ENCODE measurements around the gene TPM2.
A peak's percentile ranks its signal among the peaks of the same experiment; 100 is the strongest.

Gene TPM2

DNA sequence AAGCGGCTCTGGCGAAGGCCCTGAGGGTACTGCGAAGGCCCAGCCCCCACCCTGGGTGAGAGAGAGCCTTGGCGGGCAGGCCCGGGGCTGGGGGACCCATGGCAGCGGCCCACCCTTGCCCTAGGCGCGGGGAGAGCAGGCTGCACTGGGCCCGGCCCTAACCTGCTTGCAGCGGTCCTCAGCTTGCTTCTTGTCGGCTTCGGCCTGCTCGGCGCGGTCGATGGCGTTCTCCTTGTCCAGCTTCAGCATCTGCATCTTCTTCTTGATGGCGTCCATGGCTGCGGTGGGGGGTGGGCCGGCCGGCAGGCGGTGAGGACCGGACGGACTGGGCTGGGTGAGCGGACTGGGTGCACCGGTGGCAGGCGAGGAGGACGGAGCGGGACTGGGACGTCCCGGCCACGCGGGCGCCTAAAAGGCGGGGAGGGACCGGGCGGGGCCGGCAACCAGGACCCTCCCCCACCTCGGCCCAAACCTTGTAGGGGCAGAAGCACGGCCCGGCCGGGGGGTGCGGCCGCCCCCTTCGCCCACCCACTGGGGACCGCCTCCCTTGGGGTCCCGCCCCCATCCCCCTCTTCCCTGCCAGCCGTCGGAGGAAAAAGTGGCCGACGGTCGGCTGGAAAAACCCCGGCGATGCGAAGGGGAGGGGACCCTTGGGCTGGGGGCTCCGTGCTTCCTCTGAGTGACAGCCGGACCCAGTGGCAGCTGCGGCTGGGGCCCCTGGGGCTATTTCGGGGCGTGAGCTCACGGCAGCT is at the start of gene TPM2:
TPM2 (minus strand) TSS at position 384 of the 752 bp plus-strand sequence; CDS start at position 276, 108 bp downstream.
- DNase-seq (ENCODE audit: low spot score), result peak; percentile 92

DNA sequence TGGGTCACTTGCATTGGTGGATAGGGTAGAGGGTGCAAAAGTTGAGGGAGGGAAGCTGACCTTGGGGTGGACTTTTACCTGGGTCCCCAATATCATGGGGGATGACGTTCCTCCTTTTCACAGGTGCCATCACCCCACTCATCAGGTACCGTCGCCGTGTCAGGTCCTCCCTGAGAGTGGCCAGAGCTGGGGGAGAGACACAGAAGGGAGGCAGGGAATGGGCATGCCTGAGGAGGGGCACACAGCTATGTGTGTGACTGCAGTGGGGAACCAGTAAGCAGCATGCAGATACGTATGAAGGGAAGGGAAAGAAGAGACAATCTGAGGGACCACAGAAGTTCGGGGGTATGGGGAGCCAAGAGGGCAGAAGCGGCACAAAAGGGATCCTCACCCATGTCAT is 49.2 kb upstream of the TPM2 start:
- no peak for DNase-seq (ENCODE audit: low spot score)

DNA sequence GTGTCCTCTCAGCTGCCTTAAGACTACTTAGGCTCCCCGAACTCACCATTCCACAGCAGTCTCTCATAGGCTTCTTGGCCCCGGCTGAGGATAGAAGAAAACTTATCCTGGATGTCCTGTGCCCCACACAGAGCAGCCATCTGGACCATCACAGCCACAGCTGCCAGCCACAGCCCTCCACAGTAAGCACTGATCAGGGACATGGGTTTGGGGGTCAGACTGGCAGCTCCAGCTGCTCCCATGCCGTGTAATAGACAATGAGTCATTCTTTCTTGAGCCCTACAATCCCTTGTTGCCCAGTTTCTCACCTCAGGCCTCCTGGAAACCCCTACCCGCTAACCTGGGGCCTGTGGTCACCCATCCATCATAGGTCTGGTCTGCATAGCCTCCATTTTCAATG is 48.5 kb upstream of the TPM2 start:
- DNase-seq (ENCODE audit: low spot score), result no peak

DNA sequence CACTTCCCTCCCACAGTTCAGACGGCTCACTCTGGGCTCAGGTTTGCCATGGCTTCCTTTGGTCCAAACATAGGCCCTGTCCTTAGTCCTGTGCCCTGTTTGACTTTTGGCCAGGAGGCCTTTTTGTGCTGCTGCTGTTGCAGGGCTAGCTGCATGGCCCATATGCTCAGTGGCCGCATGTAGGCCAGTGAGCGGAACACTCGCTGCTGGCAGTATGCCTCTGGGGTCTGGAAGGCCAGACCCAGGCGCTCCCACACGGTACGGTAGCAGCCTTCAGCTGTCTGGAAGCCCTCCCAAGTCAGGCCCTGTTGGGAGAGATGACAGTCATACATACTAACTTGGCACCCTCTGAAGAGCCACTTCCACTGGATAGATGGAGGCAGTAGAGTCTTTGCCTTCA is 47.4 kb upstream of the TPM2 start:
- DNase-seq (ENCODE audit: low spot score), result no peak

DNA sequence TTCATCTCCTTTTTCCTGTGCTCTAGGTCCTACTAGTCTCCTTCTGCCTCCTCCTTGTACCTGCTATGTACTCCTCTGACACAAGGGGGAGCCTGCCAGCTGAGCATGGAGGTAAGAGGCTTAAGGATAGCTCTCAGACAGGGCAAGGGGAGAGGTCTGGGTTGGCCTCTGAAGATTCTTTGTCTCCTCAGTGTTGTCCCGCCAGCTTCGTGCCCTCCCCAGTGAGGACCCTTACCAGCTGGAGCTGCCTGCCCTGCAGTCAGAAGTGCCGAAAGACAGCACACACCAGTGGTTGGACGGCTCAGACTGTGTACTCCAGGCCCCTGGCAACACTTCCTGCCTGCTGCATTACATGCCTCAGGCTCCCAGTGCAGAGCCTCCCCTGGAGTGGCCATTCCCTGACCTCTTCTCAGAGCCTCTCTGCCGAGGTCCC is 46.5 kb upstream of the TPM2 start:
- peak; percentile 78 for DNase-seq (ENCODE audit: low spot score)

DNA sequence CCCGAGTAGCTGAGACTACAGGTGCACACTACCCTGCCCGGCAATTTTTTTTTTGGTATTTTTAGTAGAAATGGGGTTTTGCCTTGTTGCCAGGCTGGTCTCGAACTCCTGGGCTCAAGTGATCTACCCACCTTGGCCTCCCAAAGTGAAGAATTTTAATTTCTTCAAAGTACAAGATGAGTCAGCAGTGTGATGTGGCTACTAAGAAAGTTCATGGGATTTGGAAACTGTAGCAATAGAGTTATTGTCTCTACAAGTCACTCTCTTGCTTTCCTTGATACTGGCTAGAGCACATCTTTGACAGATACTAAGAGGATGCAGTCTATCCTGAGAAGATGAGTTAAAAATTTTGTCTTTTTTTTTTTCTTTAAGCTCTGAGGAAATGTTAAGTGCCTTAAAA is 44.4 kb upstream of the TPM2 start:
- no peak for DNase-seq (ENCODE audit: low spot score)

DNA sequence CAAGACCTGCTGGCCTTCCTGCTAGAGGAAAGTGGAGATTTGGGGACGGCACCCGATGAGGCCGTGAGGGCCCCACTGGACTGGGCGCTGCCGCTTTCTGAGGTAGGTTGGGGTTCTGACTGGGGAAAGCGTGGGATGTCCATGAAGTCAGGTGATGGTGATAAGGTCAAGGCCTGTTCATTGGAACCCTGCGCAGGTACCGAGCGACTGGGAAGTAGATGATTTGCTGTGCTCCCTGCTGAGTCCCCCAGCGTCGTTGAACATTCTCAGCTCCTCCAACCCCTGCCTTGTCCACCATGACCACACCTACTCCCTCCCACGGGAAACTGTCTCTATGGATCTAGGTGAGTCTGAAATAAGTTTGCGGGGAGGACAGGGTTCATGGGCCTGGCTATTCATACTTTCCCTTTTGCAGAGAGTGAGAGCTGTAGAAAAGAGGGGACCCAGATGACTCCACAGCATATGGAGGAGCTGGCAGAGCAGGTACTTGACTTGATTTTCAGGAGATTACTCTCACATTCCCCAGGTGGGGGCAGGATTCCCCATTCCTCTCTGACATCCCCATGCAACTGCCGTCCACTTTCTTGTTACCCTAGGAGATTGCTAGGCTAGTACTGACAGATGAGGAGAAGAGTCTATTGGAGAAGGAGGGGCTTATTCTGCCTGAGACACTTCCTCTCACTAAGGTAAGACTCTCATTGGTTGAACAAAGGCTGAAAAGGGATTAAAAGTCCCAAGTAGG is 43.2 kb upstream of the TPM2 start:
- DNase-seq (ENCODE audit: low spot score), result peak; percentile 37

DNA sequence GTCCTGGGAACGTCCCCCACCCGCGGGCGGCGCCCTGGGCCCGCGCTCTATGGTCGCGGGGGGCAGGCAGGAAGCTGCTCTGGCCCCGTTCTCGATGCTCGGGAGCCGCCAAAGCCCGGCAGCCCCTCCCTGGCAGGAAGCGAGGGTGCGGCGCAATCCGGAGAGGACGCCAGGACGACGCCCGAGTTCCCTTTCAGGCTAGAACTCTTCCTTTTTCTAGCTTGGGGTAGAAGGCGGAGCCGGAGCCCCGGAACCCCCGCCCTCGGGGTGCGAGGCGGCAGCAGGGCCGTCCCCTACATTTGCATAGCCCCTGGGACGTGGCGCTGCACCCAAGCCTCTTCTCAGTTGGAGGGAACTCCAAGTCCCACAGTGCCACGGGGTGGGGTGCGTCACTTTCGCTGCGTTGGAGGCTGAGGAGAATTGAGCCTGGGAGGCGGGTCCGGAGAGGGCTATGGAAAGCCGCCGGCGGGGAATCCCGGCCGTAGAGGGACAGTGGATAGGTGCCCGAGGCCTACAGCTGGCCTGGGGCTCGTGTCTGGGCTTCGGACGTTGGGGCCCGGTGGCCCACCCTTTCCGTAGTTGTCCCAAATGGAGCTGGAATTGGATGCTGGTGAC is 42.6 kb upstream of the TPM2 start, which contains the start of the genes CREB3 and TLN1:
CREB3 (plus strand) TSS at position 482 of the 615 bp plus-strand sequence; CDS start at position 589, 107 bp downstream.
TLN1 (minus strand) TSS at position 11 of the 615 bp plus-strand sequence. CDS start 6,501 bp downstream, outside the sequence.
- peak; percentile 95 for DNase-seq (ENCODE audit: low spot score)

DNA sequence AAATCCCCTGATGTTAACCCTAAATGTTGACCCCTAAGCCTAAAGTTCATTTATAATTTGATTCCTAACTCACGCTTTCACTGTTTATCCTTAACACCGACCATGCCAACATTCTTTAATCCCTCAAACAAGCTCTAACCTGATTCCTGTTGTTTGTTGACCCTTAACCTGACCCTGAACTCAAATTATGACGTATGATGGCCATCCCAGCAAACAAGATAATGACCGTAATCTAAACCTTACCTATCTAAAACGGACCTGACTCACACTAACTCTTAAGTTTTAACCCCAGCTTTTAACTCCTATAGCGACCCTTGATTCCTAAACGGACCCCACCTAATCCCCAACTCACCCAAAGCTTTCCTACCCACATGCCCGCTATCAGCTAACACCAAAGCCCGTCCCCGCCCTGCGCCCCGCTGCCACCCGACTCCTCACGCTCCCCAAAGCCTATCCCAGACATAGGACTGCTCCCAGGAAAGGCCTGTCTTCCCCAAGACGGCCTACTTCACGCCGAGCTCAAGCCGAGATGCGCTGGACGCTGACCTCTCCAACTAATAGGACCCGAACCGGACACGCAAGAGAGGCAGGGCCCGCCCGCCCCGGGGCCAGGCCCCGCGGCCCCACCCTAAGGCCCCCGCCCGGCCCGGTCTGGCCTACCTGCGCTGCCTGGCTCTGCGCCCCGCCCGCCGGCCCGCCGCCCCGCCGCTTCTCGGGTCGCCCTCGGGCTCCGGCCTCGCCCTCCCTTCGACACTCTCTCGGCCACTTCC is 41.9 kb upstream of the TPM2 start:
- no peak for DNase-seq (ENCODE audit: low spot score)

DNA sequence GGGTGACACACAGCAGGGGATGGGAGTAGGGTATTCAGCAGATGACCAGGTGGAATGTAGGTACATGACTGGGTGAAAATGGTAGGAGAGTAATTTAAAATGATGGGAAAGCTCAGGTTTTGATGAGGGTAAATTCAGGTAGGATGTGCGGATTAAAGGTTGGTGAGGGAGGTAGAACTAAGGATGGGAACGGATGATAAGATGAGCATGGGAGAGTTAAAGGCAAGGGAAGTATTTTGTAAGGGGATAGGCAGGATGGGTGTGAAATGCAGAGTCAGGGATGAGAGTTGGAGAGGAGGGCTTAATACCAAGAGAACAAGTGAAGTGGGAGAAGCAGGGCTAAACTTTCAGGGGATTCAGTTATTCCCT is 40.7 kb upstream of the TPM2 start:
- DNase-seq (ENCODE audit: low spot score), result no peak

DNA sequence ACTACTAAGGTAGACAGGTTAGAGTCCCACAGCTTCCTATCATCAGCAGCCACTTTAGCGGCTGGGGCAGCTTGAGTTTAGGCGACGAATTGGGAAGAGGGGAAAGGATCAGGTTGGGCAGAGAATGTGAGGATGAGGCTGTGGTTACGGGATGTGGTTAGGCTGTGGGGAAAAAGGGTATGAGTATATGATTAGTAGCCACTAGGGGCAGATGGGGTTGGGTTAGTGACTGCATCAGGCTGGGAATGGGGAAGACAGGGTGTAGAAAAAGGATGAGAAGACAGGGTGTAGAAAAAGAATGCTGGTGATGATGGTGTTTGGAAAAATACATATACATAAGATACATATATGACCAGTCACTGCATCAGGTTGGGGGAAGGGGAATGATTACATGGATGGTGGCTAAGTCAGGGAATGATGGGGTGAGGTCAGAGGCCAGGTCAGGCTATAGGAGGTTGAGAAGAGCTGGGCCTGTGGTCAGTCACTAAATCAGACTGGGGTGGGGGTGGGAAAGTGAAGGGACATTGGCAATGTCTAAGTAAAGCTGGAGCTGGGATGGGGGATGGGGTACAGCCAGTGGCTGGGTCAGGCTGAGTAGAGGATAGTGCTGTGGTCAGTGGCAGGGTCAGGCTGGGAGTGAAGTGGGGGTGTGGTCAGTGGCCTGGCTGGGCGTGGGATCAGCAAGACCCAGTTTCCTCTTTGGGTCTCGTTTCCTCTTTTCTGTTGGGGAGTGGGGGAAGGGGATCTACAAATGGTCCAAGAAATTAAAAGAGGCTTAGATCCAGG is 40.2 kb upstream of the TPM2 start:
- peak; percentile 86 for DNase-seq (ENCODE audit: low spot score)

DNA sequence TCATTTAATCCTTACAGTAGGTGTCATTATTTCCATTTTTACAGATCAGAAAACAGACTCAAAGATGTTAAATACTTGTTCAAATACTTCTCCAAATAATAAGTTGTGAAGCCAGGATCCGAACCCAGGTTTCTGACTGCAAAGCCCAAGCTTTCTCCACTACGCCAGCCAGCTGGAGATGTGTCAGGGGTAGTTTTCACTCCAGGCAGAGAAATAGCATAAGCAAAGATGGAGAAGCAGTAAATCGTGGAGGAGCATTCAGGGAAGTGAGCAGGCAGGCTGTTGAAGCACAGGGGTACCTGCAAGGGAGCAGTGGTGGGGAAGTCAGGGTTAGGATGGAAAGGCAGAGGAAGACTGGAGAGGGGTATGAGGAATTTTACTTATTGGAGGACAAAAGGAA is 39.4 kb upstream of the TPM2 start:
- DNase-seq (ENCODE audit: low spot score), result no peak

DNA sequence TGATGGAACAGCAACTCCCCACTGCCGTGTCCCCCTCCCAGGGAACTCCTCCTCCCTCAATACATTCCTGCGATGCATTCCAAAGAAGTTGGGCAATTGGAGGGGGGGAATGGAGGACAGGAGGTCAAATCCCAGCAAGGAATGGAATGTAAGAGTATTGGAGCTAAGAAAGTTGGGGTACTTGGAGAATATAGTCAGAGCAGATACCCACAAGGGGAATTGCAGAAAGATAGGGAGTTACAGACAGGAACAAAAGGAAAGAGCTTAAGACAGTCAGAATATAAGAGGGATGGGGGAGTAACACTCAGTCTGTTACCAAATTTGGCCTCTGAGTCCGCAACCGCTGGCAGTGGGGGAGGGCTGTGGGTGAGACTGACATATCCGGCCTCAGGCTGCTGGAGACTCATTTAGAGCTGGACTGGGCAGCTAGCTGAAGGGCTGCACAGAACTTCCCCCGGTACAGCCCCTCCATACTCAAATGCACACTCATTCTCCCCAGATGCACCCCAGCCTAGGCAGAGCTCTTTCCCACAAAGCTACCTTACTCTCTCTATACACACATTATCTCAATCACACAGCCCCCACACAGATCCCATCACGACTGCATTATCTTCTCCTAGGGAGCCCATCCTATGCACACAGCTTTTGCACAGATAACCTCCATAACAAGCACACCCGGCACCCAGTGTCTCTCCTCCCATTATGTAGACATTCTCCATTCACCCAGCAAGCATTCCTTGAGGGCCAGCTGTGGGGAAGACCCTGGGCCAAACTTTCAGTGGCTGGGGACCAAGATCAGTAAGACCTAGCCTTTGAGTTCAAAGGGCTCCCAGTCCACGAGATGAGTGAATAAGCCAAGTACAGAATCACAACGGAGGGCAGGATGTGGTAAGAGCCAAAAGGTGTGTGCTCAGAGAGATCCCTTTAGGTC is 38.6 kb upstream of the TPM2 start:
- peak; percentile 84 for DNase-seq (ENCODE audit: low spot score)

DNA sequence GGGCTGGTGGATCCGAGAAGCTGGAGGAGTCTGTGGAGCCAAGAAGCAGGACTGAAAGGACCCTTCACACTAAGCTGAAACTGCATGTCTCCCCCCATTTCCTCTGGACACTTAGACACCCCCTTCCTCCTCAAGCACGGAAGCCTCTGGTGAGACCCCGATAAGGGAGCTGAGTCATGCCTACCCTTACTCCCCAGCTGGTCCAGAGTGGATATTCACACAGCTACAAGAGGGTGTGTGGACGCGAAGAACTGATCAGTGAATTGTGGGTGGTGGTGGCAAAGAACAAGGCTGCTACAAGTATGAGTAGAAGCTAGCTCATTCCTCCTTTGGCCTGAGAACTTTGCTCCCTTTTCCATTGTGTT is 37.9 kb upstream of the TPM2 start:
- no peak for DNase-seq (ENCODE audit: low spot score)

DNA sequence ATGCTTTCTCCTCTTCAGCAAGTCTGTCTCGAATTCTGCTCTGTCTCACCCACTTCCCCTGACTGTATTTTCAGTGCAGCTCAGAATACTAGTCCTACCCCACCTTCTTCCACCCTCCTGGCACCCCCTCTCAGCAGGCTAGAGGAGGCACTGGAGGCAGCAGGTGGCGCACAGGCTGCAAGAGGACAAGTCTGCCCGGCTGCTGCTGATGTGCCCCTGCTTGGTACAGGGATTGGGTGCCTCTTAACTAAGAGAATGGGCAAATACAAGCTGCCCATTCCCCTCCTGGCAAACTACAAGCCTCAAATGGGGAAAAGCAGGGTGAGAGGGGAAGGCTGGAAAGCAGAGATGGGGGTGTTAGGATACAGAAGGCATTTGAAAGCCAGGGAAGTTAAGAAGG is 37.2 kb upstream of the TPM2 start:
- peak; percentile 49 for DNase-seq (ENCODE audit: low spot score)

DNA sequence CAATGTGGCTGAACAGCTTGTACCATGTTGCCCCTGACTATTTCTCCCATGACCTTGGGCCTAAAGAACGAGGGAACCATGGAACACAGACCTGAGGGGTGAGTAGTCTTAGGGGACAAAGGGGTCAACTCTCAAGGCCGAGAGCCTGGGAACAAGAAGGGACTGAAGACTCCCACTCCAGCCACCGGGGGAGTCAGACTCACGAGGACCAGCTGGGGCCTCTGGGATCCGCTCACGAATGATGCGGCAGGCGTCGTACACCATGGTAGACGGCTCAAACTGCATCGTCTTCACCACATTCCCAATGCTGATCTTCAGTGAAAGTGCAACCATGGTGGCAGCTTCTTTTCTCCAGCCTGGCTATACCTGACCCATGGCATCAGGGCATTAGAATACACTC is 35.6 kb upstream of the TPM2 start:
- no peak for DNase-seq (ENCODE audit: low spot score)

DNA sequence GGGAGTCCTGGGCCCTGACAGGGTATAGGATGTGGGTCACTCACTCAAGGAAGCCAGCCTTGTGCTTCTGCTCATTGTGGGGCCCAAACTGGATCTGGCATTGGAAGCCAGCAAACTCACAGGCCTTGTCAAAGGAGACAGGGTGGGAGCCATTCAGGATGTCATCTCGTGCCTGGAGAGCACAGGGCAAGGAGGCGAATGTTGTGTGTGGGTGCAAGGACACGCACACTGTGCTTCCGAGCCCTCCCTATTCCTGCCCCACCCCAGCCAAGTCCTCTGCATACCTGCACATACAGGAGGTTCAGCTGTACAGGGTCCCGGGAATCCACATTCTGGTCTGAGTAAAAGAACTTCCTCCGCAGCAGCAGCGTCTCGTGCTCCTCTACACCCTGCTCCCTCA is 34.2 kb upstream of the TPM2 start:
- no peak for DNase-seq (ENCODE audit: low spot score)

DNA sequence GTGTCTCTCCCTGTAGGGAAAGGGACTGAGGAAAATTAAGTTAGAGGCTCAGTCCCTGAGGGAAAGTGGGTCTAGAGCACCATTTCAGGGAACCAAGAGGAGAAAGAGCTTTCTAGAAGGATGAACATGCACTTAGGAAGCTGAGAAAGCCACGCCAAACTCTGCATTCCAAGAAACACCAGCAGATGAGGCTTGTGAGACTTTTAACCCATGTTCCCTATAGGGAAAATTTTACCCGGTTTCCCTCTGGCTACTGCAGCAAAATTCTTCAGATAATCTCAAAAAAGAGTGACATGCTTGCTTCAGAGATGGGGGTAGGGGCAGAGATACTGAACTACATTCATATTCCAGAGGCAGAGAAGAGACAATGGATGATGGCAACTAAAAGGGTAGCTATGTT is 33.7 kb upstream of the TPM2 start:
- DNase-seq (ENCODE audit: low spot score), result no peak

DNA sequence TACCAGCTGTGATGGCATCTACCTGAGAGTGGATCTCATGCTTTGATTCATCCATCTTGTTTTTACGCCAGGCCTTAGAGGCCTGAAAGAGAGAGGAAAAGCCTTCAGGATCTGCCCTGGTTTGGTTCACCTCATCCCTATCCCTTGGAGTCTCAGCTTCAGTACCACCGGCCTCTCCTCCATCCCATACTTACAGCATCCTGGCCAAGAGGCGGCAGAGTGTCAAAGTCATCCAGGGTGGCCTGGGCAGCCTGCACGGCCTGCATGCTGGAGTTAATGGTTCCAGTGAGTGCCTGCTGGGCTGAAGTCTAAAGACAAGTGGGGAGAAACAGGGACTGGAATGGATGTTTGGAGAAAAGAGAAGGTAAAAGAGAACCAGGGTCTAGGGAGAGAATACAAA is 29.8 kb upstream of the TPM2 start:
- no peak for DNase-seq (ENCODE audit: low spot score)
